GM04503 (cell line): ENCODE results near the gene TNK1.

Experiments
- DNase-seq: peaks from one replicate; pipeline ENCODE4 v3.0.0-alpha.2; 2012; ENCODE audit warnings: low read depth

The TNK1 gene

DNA sequence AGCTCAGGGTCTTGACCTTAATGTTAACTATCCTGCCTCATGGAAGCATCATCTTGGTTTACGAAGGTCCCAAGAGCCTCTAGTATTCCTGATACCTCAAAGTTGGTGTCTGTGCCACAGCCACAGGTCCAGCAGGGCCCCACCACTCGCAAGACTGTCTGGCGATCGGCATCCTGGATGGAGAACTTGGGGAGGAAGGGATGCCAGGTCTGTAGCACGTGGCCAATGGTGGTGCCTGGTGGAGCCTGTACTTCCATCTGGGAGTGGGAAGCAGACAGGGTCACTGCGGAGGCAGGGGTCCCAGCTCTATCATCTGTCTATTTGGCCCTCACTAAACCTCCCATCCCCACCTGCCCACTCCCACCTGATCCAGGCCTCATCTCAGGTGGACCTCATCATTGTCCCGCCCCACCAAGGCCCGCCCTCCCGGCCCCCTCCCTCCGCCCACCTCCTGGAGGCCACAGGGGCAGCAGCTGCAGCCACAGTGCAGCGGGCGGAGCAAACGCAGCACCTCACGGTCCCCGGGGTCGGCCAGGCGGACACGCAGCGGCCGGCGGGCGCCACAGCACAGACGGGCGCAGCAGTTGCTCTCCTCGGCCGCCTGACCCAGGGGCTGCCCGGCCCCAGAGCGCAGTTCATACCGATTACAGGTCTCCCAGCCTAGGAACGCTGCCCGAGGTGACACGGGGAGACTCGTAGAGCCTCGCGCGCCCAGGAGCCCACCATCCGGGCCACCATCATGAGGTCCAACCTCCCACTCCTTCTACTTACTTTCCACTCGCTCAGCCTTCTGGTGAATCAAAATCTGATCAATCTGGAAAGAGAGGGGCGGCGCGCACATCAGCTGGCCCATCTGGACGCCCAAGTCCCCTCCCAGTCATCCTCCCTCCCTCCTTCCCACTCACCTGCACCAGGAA, 12.1 kb downstream of the TNK1 start:
- DNase-seq = no peak

DNA sequence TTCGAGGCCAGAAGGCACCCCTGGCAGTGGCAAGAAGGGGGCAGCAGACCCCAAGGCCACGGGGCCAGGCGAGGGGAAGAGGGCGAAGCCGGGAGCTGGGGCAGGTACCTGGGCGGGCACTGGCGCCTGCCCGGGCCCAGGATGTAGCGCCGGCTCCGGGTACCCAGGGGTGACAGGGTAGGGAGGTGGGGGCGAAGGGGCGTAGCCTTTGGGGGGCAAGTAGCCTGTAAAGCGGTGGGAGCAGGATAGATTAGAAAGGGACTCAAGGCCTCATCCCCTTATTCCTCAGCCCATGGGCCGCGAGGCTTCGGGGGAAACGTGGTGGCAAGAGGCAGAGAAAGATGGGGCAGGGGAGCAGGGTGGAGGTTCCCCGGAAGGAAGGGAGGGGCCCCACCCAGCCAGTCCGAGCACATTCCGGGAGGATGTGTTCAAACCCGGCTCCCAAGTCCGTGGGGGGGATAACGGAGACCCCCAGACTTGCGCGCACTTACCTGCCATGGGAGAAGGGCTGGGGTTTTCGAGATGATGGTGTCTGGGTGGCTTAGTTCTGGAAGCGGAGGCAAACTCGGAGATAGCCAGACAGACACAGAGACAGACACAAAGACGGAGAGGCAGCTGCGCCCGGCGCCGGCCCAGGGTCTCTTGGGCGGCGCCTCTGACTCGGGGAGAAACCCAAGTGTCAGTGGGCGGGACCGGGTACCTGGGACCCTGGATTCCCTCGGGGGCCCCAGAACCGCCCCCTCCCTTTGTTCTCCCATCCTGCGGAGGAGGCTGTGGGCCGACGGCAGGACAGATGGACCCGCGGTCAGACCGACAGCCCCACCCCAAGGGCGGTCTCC, 12.9 kb downstream of the TNK1 start:
- DNase-seq = no peak

DNA sequence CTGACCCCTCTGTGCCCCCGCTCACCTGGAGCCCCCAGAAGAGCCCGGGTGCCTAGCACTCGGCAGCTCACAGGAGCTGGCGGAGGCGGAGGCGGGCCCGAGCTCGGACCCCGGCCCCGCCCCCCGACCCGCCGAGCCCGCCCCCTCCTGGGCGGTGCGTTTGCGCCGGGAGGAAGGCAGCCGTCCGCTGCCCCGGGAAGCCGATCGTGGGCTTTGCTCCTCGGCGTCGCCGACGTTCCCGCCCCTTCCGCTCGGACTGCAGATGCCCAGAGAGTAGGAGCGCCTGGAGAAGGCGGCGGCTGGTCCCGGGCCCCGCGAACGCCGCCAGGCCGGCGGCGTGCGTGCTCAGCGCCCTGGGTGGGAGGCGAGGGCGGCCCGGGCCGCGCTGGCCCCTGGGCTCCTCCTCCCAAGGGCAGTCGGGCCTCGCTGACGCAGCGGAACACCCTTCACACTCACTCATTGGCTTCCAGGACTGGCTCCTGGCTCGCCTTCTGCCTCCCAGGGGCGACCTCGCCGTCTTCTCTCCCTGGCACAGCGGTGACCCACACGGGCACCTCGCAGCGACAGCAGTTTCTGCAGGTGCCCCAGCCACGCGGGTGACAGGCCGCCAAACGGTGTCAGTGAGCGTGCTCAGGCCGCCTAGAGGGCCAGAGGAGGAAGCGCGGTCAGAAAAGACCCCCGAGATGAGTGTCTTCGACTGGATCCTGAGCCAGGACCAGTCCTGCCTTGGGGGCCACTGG, 13.7 kb downstream of the TNK1 start, which contains the start of gene PLSCR3:
PLSCR3 (minus strand) TSS at position 74 of the 740 bp plus-strand sequence. CDS start 415 bp downstream, outside the sequence.
- no peak for DNase-seq

DNA sequence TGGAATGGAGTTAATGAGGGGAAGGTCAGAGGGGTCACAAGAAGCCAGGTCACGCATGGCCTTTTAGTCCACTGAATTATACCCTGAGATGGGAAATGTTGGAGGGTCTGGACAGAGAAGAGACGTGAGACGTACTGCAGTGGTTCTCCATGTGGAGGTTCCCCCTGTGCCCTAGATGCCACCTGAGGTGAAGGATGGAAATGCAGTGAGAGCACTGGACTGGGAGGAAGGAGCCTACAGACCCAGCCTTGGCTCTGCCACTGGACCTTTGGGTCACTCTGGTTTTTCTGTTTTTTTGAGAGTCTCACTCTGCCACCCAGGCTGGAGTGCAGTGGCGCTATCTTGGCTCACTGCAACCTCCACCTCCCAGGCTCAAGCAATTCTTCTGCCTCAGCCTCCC, 15.3 kb downstream of the TNK1 start:
- DNase-seq = no peak

DNA sequence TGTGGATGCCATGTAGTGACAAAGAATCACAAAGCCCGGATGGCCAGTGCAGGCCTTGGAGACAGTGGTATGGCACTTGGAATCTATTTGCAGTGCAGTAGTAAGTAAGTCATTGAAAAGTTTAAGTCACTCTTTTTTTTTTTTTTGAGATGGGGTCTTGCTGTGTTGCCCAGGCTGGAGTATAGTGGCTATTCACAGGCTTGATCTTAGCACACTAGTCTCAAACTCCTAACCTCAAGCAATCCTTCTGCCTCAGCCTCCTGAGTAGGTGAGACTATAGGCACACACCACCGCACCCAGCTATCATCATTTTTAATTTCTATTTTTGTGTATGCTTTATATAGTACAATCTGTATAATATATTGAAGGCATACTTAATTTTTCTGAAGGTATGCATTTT, 17.7 kb downstream of the TNK1 start:
- no peak for DNase-seq

DNA sequence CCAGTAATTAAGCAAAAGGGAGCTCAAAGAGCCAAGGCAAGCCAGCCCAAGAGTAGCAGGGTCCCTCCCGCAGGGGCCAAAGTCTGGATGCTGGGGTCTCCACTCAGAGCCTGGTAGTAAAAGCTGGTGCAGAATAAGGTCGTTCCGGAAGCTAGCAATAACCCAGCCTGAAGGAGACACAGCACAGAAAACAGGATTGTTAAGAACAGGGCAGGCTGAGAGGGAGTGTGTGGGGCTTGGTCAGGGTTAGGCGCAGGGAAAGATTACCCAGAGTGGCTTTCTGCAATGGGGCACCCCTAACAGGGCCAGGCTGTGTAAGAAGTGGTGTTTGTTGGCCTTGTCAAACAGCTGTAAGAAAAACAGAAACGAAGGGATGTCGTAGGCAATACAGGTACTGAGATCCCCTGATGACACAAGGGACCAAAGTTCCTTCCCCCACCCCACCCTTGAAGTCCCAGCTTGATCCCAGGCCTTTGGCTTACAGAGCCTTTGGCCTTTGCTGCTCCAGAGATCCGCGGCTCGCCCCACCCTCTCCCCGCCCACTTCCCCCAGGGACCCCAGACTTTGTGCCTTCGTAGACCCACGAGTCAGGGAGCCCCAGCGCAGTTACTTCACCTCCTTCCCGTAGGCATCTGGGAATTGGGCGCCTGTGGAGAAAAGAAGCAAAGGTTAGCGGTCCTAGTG, 22.3 kb downstream of the TNK1 start:
- no peak for DNase-seq

DNA sequence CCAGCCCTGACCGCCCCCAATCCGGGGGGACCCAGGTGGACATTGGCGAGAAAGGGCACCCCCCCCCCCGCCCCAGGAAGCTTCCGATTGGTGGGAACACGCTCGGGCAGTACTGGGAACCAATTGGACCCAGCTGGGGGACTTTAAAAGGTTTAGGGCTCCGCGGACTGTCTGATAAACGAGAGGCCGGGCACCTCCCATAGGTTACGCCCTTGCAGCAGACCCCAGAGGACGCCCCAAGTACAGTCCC, 22.8 kb downstream of the TNK1 start:
- DNase-seq = no peak

DNA sequence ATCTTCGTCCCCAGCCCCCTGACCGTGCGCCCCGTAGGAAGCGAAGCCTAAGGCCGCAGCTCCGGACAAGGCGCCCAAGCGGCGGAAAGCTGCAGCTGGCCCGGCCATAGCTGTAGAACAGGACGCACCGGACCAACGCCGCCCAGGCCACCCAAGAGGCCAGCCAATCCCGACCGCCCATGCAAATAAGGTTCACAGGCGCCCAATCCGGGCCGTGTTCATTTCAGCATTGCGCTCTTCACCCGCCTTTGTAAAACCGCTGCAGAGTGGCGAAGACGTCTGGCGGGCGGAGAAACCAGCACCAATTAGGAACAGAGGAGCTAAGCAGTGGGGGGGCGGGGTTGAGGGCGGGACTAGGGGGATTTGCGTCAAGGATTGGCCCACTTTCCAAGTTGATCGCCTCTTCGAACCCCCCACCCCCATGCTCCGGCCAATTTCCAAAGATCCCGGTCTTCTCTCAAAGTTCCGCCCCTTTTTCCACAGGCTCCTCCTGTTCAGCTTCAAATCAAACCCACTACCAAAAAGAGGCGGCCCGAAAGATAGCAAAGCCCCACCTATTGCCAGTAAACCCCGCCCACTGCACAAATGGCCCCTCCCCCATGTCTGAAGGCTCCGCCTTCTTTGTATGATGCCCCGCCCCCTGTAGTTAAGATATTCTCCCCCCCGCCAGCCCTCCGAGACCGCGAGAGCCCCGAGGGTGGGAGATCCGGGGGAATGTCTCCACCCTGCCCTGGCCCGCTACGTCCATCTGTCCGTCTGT, 23.3 kb downstream of the TNK1 start, which contains the start of gene TMEM256:
TMEM256 (minus strand) TSS at position 121 of the 760 bp plus-strand sequence; CDS start at position 108, 13 bp downstream.
- peak; percentile 95 for DNase-seq

DNA sequence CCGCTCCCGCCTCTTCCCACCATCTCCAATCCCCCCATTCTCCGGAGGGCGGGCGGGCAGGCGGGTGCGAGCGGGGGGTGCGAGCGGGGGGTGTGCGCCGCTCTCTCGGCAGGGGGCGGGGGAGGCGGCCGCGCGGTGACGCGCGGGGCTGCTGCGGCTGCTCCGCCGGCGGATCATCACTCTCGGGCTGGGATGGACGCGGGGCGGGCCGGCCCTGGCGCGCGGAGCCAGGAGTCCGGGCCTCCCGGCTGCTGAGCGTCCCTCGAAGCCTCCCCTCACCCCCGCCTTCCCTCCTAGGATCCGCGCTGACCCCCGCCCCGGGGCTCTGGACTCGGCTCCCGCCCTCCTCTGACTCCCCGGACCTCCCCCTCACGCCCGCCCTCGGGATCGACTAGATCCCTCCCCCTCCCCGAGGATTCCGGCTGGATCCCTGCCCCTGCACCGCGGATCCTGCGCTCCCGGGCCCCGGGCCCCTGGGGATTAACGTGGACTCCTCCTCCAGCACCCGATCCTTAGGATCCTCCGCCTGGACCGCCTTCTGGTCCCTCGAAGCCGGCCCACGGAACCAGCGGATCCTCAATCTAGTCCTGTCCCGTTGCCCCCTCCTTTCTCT, 24.0 kb downstream of the TNK1 start:
- DNase-seq = no peak

DNA sequence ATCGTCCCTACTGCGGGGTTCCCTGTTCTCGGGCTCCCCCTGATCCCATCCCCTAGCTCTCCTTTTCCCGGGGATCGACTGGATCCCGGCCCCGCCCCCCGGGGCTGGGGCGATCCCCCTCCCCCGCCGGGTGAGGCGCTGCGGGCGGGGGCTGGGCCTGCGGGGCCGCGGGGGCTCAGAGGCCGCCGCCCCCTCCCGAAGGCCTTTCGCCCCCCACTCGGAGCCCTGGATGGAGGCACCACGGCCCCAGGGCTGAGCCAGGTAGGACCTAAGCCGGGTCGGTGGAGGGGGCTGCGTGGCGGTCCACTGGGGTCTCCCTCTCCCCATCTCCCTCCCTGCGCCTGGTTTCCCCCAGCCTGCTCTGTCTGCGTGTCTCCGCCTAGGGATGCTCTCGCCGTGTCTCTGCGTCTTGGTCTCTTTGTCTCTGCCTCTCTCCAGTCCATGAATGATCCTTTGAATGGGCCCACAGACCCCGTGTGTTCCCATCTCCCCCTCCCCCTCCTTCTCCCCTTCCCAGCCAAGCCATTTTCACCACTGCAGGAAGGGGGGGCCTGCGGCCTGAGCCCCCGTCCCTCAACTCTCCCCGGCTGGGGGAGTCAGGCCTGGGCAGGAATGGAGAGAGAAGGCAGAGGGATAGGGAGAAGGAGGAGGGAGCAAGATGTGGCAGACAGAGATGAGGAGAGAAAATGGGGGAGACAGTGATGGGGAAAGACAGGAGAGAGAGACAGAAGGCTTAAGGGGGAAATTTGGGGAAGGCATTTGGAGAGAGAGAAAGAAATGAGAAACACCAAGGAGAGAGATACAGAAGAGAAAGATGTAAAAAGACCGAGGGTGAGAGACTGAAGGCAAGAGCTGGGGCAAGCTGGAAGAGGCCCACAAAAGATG, 24.7 kb downstream of the TNK1 start:
- no peak for DNase-seq

DNA sequence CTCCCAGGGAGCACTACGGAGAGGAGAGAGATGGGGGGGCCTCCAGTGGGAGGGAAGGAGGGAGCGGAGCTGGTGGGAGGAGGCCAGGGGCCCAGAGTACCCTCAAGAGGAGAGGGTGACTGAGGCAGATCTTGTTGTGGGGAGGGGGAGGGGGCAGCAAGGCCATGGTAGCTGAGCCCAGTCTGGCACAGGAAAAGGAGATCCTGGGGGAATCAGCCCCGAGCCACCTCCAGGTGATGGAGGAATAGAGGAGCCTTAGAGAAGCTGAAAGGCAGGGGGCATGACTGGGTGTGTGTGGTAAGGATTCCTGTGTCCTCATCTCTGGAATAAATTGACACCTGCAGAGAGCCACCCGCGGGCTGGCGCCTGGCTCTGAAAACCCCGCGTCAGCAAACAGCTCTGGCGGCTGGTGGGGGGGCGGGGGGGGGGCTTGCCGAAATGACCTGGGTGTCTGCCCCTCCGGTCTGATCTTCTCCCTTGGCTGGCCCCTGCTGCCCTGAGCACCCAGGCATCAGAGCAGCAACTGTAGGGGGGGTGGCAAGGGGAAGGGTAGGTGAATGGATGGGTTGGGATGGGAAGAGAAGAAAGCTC, 25.4 kb downstream of the TNK1 start:
- DNase-seq = no peak

DNA sequence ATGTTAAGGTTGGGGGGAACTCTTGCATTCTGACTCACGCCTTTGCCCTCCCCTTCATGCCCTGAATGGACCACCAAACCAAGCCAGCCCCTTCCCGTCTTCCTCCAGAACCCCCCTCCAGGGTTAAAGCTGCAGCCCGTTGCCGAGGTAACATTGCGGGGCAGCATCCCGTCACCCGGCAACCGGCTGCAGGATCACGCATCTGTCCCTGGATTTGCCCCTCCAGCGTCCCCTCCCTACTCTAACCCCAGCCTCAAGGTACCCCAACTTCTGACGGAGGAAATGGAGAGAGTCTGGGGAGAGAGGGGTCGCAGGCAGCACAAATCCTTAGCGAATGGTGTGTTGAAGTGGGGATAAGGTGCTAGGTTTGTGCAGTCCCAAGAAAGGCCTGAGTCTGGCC, 26.2 kb downstream of the TNK1 start:
- DNase-seq = no peak

DNA sequence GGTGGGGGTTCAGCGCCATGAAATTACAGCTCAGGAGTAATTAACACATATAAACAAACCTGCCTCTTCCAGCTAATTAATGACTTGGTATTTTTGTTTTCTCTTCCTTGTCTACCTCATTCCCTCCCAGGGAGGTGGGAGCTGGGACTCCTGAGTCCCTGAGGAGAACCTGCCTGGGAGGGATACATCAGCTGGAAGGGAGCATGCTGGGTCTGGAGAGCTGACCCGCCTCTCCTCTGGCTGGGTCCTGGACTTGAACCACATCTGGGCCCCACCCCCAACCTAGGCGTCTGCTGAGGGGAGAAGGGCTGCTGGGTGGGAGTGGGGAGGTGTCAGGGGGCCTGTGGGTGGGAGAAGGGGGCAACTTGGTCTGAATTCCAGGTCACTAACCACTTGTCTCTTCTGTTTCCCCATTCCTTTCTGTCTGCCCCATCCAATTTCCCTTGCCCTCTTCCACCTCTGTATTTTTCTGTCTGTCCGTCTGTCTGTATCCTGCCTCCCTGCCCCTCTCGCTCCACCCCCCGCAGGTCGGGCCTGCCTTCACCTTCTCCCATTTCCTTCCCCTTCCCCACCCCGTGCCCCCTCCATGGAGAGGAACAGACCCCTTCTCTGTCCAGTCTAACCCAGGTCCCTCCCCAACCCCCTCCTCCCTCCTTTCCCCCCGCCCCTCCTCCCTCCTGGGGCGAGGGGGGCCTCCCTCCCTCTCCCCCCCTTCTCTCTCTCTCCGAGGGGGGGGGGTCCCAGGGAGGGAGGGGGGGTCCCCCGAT, 26.8 kb downstream of the TNK1 start, which contains the start of gene NLGN2:
NLGN2 (plus strand) TSS at position 361 of the 767 bp plus-strand sequence. CDS start 411 bp downstream, outside the sequence.
- no peak for DNase-seq

DNA sequence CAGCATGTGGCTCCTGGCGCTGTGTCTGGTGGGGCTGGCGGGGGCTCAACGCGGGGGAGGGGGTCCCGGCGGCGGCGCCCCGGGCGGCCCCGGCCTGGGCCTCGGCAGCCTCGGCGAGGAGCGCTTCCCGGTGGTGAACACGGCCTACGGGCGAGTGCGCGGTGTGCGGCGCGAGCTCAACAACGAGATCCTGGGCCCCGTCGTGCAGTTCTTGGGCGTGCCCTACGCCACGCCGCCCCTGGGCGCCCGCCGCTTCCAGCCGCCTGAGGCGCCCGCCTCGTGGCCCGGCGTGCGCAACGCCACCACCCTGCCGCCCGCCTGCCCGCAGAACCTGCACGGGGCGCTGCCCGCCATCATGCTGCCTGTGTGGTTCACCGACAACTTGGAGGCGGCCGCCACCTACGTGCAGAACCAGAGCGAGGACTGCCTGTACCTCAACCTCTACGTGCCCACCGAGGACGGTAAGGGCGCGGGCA, 27.4 kb downstream of the TNK1 start:
- DNase-seq = no peak

DNA sequence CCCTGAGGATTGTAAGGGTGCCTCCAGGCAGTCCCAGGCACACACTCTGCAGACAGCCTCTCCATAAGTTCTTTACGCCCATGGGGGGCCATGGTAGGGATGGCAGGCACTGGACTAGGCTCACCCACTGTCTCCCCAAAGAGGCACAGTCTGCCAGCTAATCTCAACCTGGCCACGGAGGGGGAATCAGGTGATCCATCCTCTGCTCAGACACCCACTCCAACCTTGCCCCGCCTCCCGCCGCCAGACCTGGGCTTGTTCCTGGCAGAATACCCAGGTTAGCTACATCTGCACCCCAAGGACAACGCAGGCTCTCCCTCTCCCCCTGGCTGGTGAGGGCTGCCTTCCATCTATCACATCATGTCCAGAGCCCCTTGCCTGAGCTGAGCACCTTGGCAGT, 28.0 kb downstream of the TNK1 start:
- no peak for DNase-seq

DNA sequence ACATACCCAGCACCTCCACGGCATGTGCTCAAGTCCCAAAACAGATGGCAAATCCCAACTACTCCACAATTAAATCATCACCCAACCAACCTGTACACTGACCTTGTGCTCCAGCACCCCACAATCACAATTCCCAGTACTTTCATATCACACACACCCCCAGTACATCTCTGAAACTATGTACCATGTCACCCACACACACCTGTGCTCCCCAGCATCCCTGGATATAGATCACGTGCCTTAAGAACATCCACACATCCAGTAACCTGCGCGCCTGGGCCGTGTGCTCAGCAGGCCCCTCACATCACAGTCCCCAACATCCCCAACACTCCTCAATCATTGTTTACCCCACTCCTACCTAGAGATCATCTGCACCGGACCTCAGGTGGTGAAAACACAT, 28.8 kb downstream of the TNK1 start:
- DNase-seq = no peak

DNA sequence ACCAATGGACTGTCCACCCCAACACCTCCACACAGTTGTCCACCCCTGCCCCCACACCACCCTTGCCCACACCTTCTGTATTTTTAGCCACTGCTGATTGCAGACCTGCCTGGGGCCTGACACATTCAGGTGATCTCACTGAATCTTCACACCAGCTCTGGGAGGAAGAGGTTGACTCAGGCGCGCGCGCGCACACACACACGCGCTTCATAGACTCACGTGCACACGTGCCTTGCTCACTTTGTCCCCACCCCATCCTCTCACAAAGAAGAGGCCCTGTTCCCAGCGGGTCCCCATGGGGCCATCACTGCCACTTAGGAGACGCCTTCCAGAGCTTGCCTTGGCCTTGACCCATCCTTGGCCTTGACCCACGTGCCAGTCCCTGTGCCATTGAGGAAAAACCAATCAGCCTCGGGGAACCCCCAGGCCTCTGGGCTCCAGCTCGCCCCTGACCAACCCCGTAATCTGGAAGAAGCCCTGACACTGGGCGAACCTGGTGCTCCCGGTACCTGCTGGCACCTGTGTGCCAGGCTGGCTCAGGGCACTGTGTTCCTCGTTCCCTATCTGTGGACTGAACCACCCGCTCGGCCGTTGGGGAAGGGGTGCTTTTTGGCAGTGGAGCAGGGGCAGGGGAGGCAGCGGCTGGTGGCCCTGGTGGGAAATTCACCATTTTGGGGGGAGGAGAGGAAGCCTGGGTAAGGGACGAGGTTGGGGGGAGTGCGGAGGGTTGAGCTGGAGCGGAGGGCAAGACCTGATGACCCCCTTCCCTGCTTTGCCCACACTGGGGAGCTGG, 29.9 kb downstream of the TNK1 start:
- DNase-seq = no peak

DNA sequence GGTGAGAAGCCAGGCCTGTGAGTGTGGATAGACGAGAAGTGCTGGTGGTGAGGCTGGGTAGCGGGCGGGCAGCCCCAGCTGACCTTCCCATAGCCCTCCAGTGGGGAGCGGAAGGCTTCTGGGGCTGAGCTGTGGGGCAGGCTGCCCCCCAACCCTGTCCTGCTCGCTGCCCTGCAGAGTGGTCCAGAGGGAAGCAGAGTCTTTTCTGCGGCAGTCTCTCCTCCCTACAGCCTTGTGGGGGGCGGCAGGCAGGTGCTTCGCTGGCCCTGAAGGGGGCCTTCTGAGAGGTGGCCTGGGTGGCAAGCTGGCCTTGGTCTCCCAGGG, 30.5 kb downstream of the TNK1 start:
- DNase-seq = no peak
